GF-D8 (cell line): ENCODE data around the gene SLX9.

Experiments used
- DNase-seq: peaks from one replicate; lab custom pipeline; 2025; lab: John Stamatoyannopoulos, UW

Gene SLX9

GRCh38 chr21:44991538-44992483 is 52.0 kb downstream of the SLX9 start:
- DNase-seq, result no peak

- DNase-seq, result no peak
Measured at GRCh38 chr21:44992608-44993031, 52.8 kb downstream of the SLX9 start.

GRCh38 chr21:44993321-44994046 is 53.7 kb downstream of the SLX9 start:
- no peak for DNase-seq

GRCh38 chr21:44994047-44994694 is 54.3 kb downstream of the SLX9 start:
- no peak for DNase-seq

DNA sequence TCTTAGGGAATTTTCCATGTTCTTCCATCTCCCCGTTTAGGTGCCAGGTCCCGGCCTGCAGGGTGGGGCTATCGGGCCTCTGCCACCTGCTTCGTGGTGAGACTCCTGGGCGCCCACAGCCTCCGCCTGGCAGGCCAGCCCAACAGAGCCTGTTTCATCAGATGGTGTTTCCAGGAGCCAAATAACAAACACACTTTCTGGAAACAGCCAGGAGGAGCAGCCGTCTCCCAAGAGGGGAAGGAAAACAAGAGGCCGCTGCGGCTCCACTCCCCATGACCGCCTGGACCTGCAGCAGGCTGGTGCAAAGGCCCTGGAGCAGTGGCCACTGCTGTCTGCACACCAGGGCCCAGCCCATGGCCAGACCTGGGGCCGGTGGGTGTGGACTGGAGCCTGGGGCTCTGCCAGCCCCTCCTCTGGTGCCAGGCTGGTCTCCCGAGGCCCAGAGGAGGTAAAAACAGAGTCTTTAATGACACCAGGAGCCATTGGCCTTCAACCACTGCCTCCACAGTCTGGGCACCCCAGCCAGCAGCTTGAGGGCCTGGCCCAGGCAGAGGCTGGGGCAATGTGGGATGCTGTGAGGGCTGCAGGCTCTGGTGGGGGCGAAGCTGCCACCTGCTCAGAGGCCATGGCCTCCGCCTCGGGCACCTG is 55.0 kb downstream of the SLX9 start:
- no peak for DNase-seq

- no peak for DNase-seq
Measured at GRCh38 chr21:44995343-44995941, 55.6 kb downstream of the SLX9 start.

GRCh38 chr21:44996096-44996495 is 56.3 kb downstream of the SLX9 start:
- DNase-seq, result no peak

DNA sequence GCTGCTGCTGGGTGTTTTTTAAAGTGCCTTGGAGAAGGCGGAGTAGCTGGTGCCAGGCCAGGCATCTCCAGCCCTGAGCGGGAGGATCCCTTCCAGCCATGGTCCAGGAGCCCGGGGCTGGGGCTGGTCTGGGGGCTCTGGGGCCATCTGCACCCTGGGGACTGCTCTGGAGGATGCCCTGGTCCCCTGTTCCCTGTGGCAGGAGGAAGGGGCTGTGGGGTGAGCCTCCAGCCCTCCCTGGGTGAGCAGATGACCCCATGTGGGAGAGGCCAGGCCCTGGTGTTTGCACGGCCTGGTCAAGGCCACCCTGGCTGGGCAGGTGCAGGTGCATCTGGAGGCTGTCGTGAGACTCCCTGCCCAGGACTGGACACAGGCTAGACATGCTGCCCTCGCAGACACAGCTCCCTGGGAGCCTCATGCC is 56.7 kb downstream of the SLX9 start:
- no peak for DNase-seq

DNA sequence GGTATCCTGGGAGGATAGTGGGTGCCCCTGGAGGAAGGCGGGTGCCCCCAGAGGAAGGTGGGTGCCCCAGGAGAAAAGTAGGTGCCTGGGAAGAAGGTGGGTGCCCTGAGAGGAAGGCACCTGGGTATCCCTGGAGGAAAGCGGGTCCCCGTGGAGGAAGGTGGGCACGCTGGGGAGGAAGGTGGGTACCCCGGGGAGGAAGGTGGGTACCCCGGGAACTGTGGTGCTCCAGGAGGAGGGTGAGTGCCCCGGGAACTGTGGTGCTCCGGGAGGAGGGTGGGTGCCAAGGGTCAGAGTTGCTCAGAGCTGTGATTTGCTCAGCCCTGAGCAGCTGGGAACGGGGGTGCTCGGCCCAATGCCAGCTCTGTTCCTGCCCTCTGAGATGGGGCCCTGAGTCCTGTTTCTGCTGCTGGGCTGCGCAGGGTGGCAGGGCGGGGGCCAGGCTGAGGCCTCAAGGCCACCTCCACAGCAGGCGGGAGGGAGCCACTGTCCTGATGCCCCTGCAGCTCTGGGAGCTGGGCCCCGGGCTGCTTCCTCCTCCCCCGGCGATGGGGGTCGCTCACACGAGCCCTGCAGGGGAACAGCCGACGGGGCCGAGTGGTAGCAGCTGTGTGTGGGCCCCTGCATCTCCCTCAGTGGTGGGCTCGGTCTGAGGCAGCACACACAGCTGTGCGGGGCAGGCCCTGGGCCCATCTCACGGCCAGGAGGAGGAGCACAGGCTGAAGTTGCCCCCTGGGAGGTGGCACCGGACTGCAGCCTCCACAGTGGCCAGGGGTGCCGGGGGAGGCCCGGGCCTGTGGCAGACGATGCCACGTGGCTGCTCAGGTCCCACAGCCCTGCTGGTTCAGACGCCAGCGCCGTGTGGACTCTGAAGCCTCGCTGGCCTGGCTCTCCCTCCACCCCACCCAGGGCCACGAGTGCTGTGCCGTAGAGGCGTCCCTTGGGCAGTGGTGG is 57.4 kb downstream of the SLX9 start:
- DNase-seq, result no peak

GRCh38 chr21:44998086-44998620 is 58.3 kb downstream of the SLX9 start:
- no peak for DNase-seq

GRCh38 chr21:44998621-44999427 is 59.0 kb downstream of the SLX9 start:
- no peak for DNase-seq

DNA sequence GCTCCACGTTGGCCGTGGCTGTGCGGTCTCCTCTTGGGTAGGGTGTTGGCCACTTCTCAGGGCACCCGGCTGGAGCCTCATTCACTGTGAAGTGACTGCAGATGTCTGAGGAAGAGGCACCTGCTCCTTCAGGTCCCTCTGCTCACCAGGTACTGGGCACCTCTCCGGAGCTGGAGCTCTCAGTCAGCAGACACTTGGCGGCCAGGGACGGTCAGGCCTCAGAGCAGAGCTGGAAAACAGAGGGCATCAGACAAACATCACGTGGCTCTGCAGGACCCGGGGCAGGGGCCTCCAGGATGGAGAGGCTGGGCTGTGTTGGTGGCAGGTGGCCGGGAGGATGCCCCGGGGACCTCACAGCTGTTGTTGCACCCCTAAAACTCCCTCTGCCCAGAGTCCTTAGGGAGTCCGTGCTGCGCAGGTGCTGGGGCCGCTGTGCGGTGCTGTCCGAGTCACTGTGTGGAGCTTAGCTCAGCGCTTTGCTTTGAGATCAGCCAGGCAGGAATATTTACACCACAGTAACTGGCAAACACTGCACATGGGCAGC is 59.7 kb downstream of the SLX9 start:
- DNase-seq, result no peak

DNA sequence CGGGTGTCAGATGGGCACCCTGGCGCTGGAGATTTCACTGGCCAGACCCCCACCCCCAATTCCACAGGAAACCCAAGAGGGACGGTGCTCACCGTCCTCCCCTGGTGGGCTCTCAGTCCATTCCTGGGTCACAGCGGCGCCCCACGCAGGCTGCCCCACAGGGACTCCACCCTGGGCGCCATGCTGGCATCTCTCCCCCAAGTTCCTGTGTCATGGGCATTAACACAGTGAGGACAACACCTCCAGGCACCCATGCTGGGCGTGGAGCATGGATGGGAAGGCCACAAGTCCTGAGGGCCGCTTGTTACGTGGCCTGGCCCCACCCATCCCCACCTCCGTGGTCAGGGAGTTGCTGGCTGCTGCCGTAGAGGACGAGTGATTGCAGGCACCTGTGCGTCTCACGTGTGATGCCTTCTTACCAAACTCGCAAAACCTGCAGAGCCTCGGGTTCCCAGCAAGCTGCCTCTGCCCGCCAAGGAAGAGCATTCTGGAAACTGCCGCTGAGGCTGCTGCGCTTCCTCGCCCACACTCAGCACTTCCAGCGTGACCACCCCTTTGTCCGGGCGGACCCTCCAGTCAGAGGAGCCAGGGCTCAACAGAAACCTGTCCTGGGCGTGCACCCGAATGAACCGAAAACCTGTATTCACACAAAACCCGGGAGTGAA is 60.3 kb downstream of the SLX9 start:
- DNase-seq, result no peak

DNA sequence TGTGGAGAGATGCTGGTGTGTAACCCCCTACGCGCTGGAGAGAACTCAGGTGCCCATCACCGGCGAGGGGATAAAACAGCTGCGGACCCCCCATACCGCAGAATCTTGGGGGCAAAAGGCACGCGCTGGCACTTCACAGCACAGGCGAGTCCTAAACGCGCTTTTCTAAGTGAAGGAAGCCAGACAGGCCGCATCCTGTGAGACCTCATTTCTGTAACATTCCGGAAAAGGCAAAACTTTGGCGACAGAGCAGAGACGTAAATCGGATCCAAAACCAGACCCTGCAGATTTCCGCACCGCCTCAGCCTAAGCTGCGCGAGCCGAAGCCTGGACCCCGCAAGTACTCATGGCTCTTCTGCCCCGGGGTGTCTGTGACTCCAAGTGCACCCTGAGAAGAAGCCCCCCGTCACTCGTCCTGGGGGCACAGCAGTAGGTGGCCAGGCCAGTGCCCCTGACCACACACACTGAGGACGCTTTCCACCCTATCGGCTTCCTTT is 60.9 kb downstream of the SLX9 start:
- no peak for DNase-seq

- DNase-seq, result no peak
Measured at GRCh38 chr21:45001134-45002095, 61.6 kb downstream of the SLX9 start.

DNA sequence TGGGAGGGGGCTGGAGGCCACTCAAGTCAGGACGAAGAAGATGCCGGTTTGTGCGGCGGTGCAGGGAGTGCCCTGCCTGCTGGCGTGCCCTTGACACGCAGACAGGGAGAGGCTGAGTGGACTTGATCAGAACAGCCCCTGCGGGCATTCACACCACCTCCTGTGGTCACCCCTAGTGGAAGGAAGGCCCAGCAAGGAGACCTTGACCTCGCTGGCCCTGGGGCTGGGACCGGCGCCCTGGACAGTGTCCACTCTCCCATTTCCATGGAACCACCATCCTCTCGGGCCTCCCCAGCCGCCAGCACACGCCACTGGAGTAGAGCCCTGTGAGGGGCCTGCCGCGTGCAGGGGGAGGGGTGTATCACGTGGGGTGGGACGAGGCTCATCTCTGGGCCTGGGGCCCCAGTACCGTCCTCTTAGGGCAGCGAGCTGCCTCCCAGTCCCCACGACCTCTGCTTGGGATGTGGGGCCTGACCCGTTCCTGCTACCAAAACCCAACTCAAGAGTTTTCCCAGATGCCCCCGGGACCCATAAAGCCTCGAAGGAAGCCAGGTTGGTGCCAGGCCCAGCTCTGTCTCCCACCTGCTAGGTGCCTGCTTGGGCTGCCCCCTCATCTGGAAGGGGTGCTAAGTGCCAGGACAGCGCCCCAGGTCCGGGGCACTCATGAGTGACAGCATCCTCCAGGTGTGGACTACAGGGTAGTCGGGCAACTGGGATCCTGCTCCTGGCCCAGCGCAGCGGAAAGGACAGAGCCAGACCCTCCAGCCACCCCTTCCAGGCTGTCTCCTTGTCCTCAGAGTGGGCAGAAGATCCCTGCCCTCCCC is 62.8 kb downstream of the SLX9 start:
- DNase-seq, result no peak
